GM10266 (cell line): ENCODE data around the gene SLIT3.

Experiments used
- DNase-seq: peaks from one replicate; pipeline ENCODE4 v3.0.0; 2012; ENCODE audit errors: extremely low spot score
- TF ChIP-seq, protein P1 (sequence below): IDR thresholded peaks from 2 replicates; pipeline ENCODE4 v1.5.1; 2012; ENCODE audit warnings: mild to moderate bottlenecking, low read depth; ENCODE audit not compliant: control insufficient read depth, insufficient read depth; ENCODE audit errors: missing control alignments

SLIT3 gene

DNA sequence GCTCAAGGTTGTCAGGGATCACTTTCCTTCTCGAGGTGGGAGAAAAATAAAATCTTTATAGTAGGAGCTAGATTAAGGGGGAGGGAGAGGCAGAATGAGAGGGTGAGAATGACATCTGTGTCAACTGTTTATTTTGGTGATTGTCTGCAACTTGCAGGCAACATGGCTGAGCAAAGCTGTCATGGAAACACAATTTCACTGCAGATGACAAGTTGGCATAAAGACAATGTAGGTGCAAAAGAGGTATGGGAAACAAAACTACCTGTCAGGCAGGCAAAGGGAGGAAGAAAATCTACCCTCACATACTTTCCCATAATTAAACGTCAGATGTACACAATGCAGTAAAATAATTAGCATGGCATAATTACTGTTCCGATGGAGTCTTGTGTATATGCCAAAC is 167.4 kb downstream of the SLIT3 start:
- DNase-seq = no peak
- TF ChIP-seq, protein P1, sequence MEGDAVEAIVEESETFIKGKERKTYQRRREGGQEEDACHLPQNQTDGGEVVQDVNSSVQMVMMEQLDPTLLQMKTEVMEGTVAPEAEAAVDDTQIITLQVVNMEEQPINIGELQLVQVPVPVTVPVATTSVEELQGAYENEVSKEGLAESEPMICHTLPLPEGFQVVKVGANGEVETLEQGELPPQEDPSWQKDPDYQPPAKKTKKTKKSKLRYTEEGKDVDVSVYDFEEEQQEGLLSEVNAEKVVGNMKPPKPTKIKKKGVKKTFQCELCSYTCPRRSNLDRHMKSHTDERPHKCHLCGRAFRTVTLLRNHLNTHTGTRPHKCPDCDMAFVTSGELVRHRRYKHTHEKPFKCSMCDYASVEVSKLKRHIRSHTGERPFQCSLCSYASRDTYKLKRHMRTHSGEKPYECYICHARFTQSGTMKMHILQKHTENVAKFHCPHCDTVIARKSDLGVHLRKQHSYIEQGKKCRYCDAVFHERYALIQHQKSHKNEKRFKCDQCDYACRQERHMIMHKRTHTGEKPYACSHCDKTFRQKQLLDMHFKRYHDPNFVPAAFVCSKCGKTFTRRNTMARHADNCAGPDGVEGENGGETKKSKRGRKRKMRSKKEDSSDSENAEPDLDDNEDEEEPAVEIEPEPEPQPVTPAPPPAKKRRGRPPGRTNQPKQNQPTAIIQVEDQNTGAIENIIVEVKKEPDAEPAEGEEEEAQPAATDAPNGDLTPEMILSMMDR = no peak

DNA sequence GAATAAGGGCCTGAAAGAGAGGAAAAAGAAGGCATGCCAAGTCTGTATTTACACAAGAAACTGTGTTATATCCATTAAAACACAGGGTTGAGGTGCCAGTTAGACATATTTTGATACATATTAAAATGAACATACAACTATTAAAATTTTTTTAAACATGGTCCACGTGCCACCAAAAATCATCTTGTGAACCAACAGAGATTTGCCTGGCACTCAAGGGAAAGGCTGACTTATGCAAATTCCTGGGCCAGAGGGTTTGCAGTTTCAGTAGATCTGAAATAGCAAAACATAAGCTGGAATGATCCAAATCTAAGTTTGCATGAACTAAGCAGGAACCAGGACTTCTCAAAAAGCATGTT is 168.7 kb downstream of the SLIT3 start:
- TF ChIP-seq, protein P1 = no peak
- no peak for DNase-seq

DNA sequence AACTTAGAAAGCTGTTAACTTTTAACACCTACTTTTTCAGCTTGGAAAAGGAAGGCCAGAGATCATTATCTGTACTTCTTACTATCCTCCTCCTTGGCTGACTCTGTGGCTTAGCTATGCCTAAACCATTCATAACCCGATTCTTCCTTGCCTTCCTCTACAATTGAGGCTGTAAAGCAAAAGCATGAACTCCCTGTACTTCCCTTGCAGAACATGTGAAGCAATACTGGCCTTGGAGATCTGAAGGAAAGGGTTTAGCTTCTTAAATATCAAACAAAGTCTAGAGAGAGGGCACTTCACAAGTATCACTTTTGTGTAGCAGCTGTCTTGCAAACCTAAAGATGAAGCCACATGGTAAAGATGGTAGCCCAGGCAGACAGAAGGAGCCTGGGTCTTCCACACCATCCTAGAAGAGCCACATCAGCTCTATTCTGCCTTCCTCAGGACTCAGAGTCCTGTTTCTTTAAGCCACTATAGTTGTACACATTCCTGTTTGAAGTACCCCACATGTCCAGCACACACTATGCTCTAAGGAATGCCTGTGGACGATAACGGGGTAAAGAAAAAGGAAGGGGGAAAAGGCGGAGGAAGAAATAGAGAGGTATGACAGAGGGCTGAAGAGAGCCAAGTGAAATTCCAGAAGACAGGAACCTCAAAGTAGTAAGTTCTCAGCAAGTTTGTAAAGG is 169.2 kb downstream of the SLIT3 start:
- DNase-seq = no peak

DNA sequence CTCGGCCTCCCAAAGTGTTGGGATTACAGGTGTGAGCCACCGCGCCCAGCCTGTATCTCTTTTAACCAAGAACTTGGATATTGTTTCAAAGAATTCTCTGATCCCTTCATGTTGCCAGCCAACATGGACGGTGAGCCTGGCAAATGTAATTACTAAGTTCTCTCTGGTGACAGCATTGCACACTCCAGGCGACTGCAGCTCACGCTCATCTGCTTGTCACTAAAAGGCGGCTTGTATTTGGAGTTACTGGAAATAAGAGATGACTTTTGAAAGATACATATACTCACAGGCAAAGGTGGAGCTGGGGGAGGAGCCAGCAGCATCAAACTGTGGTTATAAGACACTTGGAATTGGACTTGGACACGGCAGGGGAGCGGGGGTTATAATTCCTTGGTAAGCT is 172.3 kb downstream of the SLIT3 start:
- no peak for DNase-seq
- TF ChIP-seq, protein P1 = no peak

More for the DNA sequence above, 169.2 kb downstream of the SLIT3 start:
- TF ChIP-seq, protein P1 = no peak

DNA sequence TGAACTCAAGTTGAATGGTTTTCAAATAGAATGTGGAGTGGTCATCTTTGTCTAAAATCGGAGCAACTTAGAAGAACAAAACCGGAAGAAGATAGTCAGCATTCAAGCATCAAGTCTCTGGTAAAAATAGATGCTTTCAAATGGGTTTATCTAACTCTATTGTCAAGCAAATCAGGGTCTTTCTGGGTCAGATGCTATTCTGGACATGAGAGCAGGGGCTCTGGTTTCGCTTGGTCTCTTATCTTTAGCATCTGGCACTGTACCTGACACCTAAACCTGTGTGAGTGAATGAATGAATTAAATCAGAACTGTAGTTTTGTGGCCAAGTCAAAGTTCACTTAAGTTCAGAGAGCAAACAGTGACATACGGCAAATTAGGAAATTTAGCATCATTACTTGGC is 173.5 kb downstream of the SLIT3 start:
- no peak for DNase-seq
- TF ChIP-seq, protein P1 = no peak

DNA sequence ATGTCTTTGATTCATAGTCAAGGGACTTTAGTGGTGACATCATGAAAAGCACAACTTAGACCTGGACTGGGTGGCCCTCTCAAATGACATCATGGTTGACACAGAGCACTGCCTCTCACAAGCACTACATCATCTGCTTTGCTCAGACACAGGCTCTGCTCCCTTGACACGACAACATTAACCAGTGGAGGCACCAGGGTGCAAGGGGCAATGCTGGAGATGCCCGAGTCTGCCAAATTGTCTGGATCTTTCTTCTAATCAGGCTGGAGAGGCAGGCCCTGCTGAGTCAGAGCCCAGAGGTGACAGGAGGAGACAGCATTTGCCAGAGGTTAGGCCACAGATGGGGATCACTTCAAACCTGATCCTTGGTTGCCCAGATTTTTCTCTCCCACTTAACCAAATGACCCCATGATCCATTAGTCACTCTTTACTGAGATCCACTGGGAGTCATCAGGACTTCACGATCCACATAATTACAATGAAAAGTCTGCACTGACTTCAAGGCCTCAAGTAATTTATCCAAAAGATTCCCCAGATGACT is 174.4 kb downstream of the SLIT3 start:
- DNase-seq = no peak
- TF ChIP-seq, protein P1 = no peak

DNA sequence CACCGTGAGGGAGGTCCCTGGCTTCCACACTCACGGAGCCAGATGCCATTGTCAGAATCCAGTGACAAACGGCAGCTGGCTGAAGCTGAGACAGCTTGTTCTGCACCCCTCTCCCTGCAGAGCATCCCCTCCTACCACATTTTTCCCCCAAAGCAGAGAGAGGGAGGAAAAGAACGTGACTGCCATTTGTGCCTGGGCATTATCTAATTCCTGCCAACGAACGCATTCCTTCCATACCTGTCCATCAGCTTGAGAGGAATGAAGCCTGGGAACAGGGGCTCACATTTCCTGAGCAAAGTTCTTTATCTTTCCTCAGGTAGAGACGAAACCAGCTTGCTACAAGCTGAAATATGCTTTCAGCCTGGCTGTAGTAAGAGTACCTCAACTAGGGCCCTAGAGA is 175.4 kb downstream of the SLIT3 start:
- no peak for DNase-seq
- TF ChIP-seq, protein P1 = no peak
